ENCODE results near the gene RAPGEF4.

Gene RAPGEF4

GRCh38 chr2:172698041-172698863 is 37.4 kb upstream of the RAPGEF4 start:
- TF ChIP-seq CTCF (IDR thresholded peaks at IDR 0.05; ENCODE audit: low read depth, low read length) = no peak
- TF ChIP-seq EZH2phosphoT487 (IDR thresholded peaks at IDR 0.05; ENCODE audit: low read depth) = no peak
- Histone ChIP-seq H3K9ac (ENCODE audit: low read length) (no peak overlapping the region), H3K27me3 (ENCODE audit: low read depth, low read length) (no peaks in the 10 kb centered on the region), H3K36me3 (replicated peaks; ENCODE audit: low read depth, low read length) (no peaks in the 10 kb centered on the region), H2AFZ (ENCODE audit: low read depth, low read length) (no peak overlapping the region), H4K20me1 (ENCODE audit: insufficient read depth, low read length) (no peaks in the 10 kb centered on the region), H3K4me3 (ENCODE audit: low read length) (no peak overlapping the region), H3K9me3 (ENCODE audit: insufficient read depth, low read length) (no peaks in the 10 kb centered on the region), H3K4me2 (ENCODE audit: low read length) (peak overlapping the region; percentile 40), H3K4me1 (ENCODE audit: low read length) (peaks cover 16% of the 10 kb centered on the region), H3K79me2 (ENCODE audit: low read length) (no peaks in the 10 kb centered on the region), H3K27ac (ENCODE audit: low read length) (no peak overlapping the region)

- H3K4me1 ChIP-seq (ENCODE audit: low read length) = peaks cover 19% of the 10 kb centered on the region
Observed at GRCh38 chr2:172701250-172701649, 34.4 kb upstream of the RAPGEF4 start.

GRCh38 chr2:172702451-172702850 is 33.2 kb upstream of the RAPGEF4 start:
- Histone ChIP-seq H4K20me1 (ENCODE audit: insufficient read depth, low read length) (no peaks in the 10 kb centered on the region), H3K27ac (ENCODE audit: low read length) (no peak overlapping the region), H3K79me2 (ENCODE audit: low read length) (no peaks in the 10 kb centered on the region), H3K4me2 (ENCODE audit: low read length) (no peak overlapping the region), H3K9ac (ENCODE audit: low read length) (no peak overlapping the region), H2AFZ (ENCODE audit: low read depth, low read length) (no peak overlapping the region), H3K27me3 (ENCODE audit: low read depth, low read length) (peaks cover 3% of the 10 kb centered on the region; the same call in 1 of the 2 replicates), H3K4me3 (ENCODE audit: low read length) (no peak overlapping the region), H3K9me3 (ENCODE audit: insufficient read depth, low read length) (no peaks in the 10 kb centered on the region), H3K4me1 (ENCODE audit: low read length) (peaks cover 16% of the 10 kb centered on the region), H3K36me3 (replicated peaks; ENCODE audit: low read depth, low read length) (no peaks in the 10 kb centered on the region)
- TF ChIP-seq EZH2phosphoT487 (IDR thresholded peaks at IDR 0.05; ENCODE audit: low read depth) = no peak
- no peak for TF ChIP-seq CTCF (IDR thresholded peaks at IDR 0.05; ENCODE audit: low read depth, low read length)

More at GRCh38 chr2:172701250-172701649, 34.4 kb upstream of the RAPGEF4 start:
- TF ChIP-seq CTCF (IDR thresholded peaks at IDR 0.05; ENCODE audit: low read depth, low read length) = no peak
- no peak for TF ChIP-seq EZH2phosphoT487 (IDR thresholded peaks at IDR 0.05; ENCODE audit: low read depth)
- Histone ChIP-seq H3K4me2 (ENCODE audit: low read length) (no peak overlapping the region), H3K36me3 (replicated peaks; ENCODE audit: low read depth, low read length) (no peaks in the 10 kb centered on the region), H3K79me2 (ENCODE audit: low read length) (no peaks in the 10 kb centered on the region), H4K20me1 (ENCODE audit: insufficient read depth, low read length) (no peaks in the 10 kb centered on the region), H3K27me3 (ENCODE audit: low read depth, low read length) (no peaks in the 10 kb centered on the region), H3K9ac (ENCODE audit: low read length) (no peak overlapping the region), H3K27ac (ENCODE audit: low read length) (no peak overlapping the region), H3K4me3 (ENCODE audit: low read length) (no peak overlapping the region), H3K9me3 (ENCODE audit: insufficient read depth, low read length) (no peaks in the 10 kb centered on the region), H2AFZ (ENCODE audit: low read depth, low read length) (no peak overlapping the region)

DNA sequence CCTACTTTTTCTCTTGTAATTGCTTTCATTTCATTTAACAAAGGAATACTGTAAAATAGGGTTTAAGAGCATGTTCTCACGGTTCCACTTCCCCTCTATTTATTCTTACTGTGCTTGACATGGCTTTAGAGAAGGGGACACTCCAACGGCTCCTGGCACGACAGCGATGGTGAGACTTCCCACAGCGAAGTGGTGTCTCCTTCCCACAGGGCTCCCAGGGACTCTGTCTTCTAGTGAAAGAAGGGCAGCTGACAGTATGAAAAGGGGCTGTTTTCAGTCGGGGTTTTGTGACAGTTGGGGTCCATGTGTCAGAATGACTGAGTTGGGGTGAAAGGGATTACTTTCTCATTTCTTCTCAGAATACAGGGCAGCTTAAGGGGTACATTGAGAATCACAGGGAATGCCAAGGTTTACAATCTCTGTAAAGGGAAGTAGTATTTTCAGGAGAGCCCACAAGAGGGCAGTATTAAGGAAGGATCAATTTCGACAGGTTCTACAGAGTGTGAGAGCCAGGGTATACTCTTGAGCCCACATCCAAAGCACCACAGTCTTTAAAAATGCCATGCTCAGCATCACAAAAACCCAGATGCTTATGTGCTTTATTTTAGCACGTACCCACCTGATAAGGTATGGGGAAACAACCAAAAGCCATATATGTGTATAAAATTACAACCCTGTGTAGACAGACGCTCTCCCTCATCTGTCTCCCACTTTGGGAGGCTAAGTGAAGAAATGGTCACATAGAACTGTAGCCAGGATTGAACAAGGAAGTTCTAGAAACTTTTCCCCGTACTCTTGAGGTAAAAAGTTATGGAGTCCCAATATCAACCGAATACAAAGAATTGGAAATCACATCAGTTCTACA is 31.3 kb upstream of the RAPGEF4 start:
- H4K20me1 ChIP-seq (ENCODE audit: insufficient read depth, low read length) = no peaks in the 10 kb centered on the region
- H2AFZ ChIP-seq (ENCODE audit: low read depth, low read length) = peak overlapping the region; percentile 36; the same call in 1 of the 2 replicates
- no peaks in the 10 kb centered on the region for H3K9me3 ChIP-seq (ENCODE audit: insufficient read depth, low read length)
- peak overlapping the region; percentile 23 for H3K4me2 ChIP-seq (ENCODE audit: low read length)
- H3K27ac ChIP-seq (ENCODE audit: low read length) = no peak overlapping the region
- H3K27me3 ChIP-seq (ENCODE audit: low read depth, low read length) = peaks cover 15% of the 10 kb centered on the region
- no peaks in the 10 kb centered on the region for H3K36me3 ChIP-seq (replicated peaks; ENCODE audit: low read depth, low read length)
- TF ChIP-seq EZH2phosphoT487 (IDR thresholded peaks at IDR 0.05; ENCODE audit: low read depth) (no peak), CTCF (IDR thresholded peaks at IDR 0.05; ENCODE audit: low read depth, low read length) (peak; percentile 65)
- peak overlapping the region; percentile 23 for H3K4me3 ChIP-seq (ENCODE audit: low read length)
- H3K9ac ChIP-seq (ENCODE audit: low read length) = no peak overlapping the region
- H3K79me2 ChIP-seq (ENCODE audit: low read length) = no peaks in the 10 kb centered on the region
- H3K4me1 ChIP-seq (ENCODE audit: low read length) = peaks cover 4% of the 10 kb centered on the region
